ENCODE results near the gene KIAA1217.
"Not testable (repeated sequence)": the region's sequence is repeated elsewhere in the genome, so short reads cannot be mapped to it uniquely, and the experiment has no call there.

KIAA1217 gene

DNA sequence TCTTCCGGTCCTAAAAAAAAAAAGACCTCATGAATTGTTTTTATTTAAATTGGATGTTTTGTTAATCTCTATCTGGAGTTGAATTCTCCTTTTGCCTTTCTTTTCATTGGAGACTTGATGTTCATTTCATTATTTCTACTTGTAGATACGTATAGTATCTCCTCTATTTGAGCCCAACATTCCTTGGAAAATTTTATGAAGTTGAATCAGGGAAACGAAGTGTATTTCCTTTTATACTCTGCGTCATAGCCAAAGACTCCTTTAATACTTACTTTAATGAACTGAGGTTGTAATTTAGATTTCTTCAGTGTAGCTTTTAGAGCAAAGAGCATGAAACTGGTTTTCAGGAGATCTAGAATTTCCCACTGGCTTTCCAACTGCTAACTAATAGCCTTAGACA, 132.4 kb downstream of the KIAA1217 start:
- no peak for DNase-seq

- DNase-seq: no peak
These were observed 133.0 kb downstream of the KIAA1217 start for GRCh38 chr10:24341897-24342296.

- no peak for DNase-seq
These were observed 134.7 kb downstream of the KIAA1217 start for GRCh38 chr10:24343686-24344085.

GRCh38 chr10:24344279-24344678, 135.3 kb downstream of the KIAA1217 start:
- DNase-seq: no peak

- no peak for DNase-seq
These were observed 135.9 kb downstream of the KIAA1217 start for GRCh38 chr10:24344695-24345463.

GRCh38 chr10:24346877-24347519, 138.1 kb downstream of the KIAA1217 start:
- no peak for DNase-seq

DNA sequence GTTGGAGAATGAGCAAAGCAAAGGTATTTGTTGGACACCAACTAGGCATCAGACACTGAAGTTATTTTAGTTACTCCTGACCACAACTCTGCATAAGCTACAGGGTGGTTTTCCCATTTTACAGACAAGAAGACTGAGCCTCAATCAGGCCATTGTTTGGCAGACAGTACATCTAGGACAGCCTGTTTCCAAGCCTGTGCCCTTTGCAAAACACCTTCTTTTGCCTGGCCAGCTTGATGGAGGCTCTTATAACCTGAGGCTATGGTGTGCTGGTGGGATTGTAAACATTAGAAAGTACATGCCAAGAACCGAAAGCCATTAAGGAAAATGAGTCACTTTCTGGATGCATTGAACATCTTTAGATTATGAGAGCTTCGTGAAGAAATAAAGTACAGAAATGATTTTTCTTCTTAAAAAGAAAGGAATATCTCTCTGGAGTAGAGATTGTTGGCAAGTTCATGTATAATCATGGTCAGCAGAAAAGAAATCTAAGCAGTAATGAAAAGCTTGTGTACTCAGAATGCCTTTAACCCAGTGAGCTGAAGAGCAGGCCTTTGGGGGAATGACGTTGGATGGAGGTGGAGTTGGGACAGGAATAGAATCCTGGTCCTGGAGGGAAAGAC, 140.6 kb downstream of the KIAA1217 start:
- DNase-seq: no peak

DNA sequence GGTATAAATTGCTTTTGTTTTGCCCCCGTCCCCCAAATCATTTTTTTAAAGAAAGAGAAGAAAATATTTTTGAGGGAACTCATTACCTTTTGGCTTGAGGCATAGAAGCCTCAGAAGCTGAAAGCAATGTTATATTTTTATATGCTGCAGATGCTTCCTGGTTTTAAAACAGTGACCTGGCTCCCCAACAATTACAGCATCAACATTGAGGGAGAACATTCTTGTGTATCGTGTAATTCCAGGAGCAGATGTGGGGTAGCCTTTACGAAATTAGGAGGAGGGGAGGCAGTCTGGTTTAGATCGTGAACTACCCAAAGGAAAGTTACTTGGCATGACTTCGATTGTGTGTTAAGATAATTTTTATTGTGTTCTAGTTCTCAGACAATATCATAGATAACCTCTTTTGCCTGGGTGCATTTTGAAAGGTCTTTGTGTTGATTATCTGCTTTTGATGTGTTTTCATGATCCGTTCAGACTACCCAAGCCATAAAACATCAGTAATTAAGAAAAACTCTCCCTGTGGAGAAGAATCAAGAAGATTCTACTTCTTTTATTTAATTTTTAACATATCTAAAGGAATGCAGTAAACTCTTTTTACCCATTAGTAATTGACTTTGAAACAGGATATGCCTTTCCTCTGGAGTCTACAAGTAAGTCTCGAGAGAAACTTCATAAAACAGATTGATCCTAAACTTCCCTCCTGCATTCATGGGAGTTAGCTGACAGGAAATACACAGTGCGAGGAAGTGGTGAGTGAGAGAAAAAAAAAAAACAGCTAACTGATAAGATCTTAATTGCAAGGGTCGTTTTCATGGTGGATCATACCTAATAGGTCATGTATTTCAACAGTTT, 141.4 kb downstream of the KIAA1217 start:
- DNase-seq: no peak

DNA sequence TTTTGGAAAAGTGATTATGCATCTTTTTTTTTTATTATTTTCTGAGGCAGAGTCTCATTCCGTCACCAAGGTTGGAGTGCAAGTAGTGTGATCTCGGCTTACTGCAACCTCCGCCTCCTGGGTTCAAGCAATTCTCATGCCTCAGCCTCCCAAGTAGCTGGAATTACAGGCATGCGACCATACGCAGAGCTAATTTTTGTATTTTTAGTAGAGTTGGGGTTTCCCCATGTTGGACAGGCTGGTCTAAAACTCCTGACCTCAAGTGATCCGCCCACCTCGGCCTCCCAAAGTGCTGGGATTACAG, 141.9 kb downstream of the KIAA1217 start:
- DNase-seq: not testable (repeated sequence)

DNA sequence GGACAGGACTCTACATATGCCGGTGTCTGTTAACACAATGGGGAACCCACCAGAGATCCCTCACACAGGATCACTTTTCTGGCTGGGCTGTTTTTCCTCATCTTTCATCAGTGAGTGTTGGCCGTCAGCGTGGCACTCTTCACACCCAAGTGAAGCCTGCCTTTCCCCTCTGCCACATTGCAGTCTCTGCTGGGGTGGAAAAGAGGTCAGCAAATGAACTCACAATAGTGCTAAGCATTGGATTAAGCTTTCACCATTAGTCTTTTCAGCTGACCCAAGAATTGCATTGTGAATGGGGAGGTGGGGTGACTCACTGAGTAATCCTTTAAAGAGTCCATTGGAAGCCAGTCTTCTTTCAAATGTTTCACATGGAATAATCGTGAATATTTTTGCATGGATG, 143.0 kb downstream of the KIAA1217 start:
- DNase-seq: no peak

- no peak for DNase-seq
These were observed 143.5 kb downstream of the KIAA1217 start for GRCh38 chr10:24352399-24352798.

DNA sequence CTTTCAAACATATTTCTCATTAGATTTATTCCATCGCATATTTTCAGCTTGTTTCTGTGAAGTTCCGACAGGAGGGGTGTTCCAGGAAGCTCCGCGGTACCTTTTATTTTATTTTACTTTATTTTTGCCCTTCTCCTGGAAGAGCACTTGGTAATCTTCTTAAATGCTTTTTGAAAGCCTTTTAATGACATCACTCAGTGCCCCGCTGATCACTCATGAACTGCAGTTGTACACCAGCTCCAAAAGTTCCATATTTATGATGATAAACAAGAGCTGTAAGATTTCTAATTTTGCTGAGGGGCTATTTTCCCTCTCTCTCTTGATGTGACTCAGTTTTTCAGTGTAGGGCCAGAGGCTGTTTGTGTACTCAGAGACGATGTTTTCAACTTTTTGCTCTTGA, 144.4 kb downstream of the KIAA1217 start:
- no peak for DNase-seq

- DNase-seq: no peak
These were observed 146.2 kb downstream of the KIAA1217 start for GRCh38 chr10:24355056-24355688.

DNA sequence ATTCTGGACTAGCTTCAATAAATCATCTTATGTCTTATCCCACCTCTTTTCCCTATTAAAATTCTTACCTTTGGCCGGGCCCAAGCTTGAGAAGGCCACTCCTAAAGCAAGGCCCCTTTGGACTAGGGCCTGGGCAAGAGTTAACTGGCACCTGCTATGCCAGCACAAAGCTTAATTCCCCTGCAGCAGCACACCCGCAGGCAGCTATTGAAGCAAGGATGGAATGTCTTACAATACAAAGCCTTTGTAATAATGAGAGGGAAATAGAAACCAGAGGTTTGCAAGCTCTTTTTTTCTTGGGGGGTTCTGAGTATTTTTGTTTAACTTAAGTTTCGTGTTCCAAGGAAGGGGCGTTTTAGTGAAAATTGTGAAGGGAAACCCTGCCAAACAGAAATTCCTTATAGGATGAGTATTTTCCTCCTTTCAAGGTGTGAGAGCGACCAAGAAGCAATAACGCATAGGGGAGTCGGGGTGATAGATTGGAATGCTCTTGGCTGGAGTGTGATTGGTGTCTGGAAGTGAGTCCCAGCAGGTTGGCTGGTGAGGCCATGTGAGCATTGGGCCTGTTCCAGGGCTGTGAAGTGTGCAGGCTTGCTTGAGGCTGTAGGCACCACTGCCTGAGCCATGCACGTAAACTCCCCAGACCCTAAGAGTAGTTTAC, 148.5 kb downstream of the KIAA1217 start:
- no peak for DNase-seq

- DNase-seq: no peak
These were observed 149.1 kb downstream of the KIAA1217 start for GRCh38 chr10:24358022-24358421.

GRCh38 chr10:24360282-24361127, 151.6 kb downstream of the KIAA1217 start:
- DNase-seq: no peak

- DNase-seq: no peak
These were observed 154.1 kb downstream of the KIAA1217 start for GRCh38 chr10:24363070-24363469.

DNA sequence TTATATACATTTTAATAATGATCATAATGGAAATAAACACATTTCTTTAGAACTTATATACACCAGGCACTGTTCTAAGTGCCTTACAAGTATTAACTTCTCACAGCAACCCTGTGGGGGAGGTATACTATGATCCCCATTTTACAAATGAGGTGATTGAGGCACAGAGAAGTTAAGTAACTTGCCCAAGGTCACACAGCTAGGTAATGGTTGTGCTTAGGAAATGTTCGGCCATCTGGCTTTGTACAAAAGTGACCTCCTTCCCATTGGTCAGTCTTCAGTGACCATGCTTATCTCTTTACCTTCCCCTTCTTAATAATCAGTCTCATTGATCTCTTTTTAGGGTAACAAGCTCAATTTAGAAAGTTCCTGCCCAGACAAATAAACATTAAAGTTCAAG, 158.8 kb downstream of the KIAA1217 start:
- DNase-seq: no peak

DNA sequence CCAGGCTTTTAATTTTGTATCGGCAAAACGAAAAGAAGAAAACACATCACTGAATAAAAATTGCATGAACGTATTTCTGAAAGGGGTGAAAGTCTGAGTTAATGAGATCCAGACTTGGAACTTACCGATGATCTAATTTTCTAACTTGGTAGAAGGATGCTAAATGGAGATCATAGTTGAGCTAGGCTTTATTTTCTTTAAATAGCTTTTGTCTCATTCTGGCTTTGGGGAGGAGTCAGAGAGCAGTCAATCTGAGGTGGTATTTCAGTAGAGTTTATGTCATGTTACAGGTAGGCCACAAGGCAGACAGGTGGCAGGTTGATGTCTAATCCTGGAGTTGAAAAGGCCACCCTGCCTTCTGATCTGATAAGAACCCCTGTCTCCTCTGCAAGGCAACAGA, 161.9 kb downstream of the KIAA1217 start:
- no peak for DNase-seq

GRCh38 chr10:24371396-24371795, 162.5 kb downstream of the KIAA1217 start:
- DNase-seq: no peak

DNA sequence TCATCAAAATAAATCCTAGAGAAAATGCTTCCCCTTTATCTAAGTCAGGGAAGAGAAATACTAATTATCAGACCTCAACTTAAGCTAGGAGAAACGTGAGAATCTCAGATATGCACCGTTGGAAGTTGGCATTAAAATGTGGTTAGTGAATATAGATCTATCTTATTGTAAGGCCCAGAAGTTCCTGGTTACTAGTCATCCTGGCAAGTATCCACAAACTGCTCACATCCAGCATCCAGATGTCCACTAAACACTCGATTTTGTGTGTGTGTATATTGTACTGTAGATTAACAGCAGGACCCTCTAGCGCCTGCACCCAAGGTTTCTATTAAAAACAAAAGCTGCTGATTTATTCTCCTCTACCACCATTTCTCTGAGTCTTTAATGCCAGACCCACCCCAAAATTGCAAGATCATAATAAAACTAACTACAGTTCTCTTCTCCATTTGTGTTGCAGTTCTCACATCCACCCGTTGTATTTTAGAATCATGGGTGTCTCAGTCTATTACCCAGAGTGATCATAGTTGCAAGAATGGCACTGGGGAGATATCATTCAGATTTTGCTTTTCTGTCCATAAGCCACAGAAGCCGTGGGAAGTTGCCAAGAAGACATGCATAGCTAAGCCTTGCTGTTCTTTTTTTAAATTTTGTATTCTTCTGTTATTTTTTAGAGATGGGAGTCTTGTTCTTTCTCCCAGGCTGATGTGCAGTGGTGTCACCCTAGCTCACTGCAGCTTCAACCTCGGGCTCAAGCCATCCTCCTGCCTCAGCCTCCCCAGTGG, 165.4 kb downstream of the KIAA1217 start:
- DNase-seq: no peak
